K562 (cell line): Measurements from ENCODE around the gene HPD. TPM values are rescaled to one million over a fixed set of nuclear protein-coding genes. Genes with fewer than 3 reads are reported as not detected.

Experiments
- ARID1B ChIP-seq: fragments of 450-650 bp; IDR thresholded peaks from 2 replicates; pipeline ENCODE4 v1.6.1; 2016; ENCODE audit warnings: antibody characterized with exemption, mild to moderate bottlenecking, inconsistent platforms
- BACH1 ChIP-seq: fragments of 200-800 bp; sonication (Bioruptor generic); IDR thresholded peaks from 2 replicates; pipeline ENCODE4 v1.6.1; 2016; ENCODE audit warnings: missing genetic modification characterization, missing compliant biosample characterization
- GATA2 ChIP-seq: sonication (generic); formaldehyde crosslinking; IDR thresholded peaks from 2 replicates; pipeline ENCODE4 v1.4.0; 2020; ENCODE audit warnings: mild to moderate bottlenecking, missing genetic modification reagents
- NUFIP1 ChIP-seq: fragments of 450-650 bp; IDR thresholded peaks from 2 replicates; pipeline ENCODE4 v1.6.1; 2018; ENCODE audit not compliant: partially characterized antibody
- PPARD ChIP-seq: fragments of 250-450 bp; sonication (Bioruptor Pico); IDR thresholded peaks from 2 replicates; pipeline ENCODE4 v1.8.0; 2022; ENCODE audit warnings: inconsistent platforms, mild to moderate bottlenecking, moderate library complexity
- PTTG1 ChIP-seq: fragments of 450-650 bp; IDR thresholded peaks from 2 replicates; pipeline ENCODE4 v1.6.1; 2016; ENCODE audit warnings: low read depth, mild to moderate bottlenecking, missing genetic modification characterization, missing compliant biosample characterization
- RAD51 ChIP-seq: fragments of 450-650 bp; IDR thresholded peaks from 2 replicates; pipeline ENCODE4 v1.7.1; 2016; ENCODE audit warnings: low read depth, mild to moderate bottlenecking, borderline replicate concordance
- SMAD2 ChIP-seq: fragments of 150-350 bp; IDR thresholded peaks from 2 replicates; pipeline ENCODE4 v1.6.1; 2014; ENCODE audit warnings: low read depth, mild to moderate bottlenecking, low read length
- SP1 ChIP-seq: sonication (generic); formaldehyde crosslinking; IDR thresholded peaks from 2 replicates; pipeline ENCODE4 v1.8.1; 2022; ENCODE audit warnings: mild to moderate bottlenecking, missing genetic modification reagents
- SUPT5H ChIP-seq: fragments of 450-650 bp; IDR thresholded peaks from 2 replicates; pipeline ENCODE4 v1.6.1; 2016
- TBP ChIP-seq: optimal IDR thresholded peaks from 2 replicates; pipeline ENCODE3; 2011; ENCODE audit warnings: low read depth, low read length, improper control_type of control experiment
- YBX1 ChIP-seq: fragments of 450-650 bp; IDR thresholded peaks from 2 replicates; pipeline ENCODE4 v1.7.1; 2016; ENCODE audit warnings: mild to moderate bottlenecking
- ZNF347 ChIP-seq: fragments of 450-650 bp; formaldehyde crosslinking; IDR thresholded peaks from 2 replicates; pipeline ENCODE4 v1.4.0; 2020; ENCODE audit warnings: low read depth, mild to moderate bottlenecking, moderate library complexity
- ZNF41 ChIP-seq: fragments of 250-450 bp; sonication (Bioruptor Pico); conservative IDR thresholded peaks from 2 replicates; pipeline ENCODE4 v1.4.0; 2020; ENCODE audit warnings: mild to moderate bottlenecking
- ZNF431 ChIP-seq: sonication (generic); formaldehyde crosslinking; IDR thresholded peaks from 2 replicates; pipeline ENCODE4 v1.8.0; 2022; ENCODE audit warnings: mild to moderate bottlenecking, missing genetic modification reagents
- ZNF780A ChIP-seq: fragments of 250-450 bp; sonication (Bioruptor Pico); IDR thresholded peaks from 2 replicates; pipeline ENCODE4 v1.5.0; 2021; ENCODE audit warnings: mild to moderate bottlenecking
- polyA plus RNA-seq, 8 experiments: library from polyadenylated mRNA; depleted of rRNA in 4 of 8; stranded (reverse) in 5 of 8; unstranded in 3 of 8; fragments of >200 nt; fragmentation: Nextera tagmentation in 2 of 8; fragmentation: Illumina TruSeq in 1 of 8; extraction: Ambion mirVana in 2 of 8; extraction: Trizol in 1 of 8; gene quantifications; 2 replicates each; pipeline versions ENCODE4 v1.2.1 to v1.2.3, GENCODE V29; 2011 to 2014; ENCODE audit warnings: inconsistent platforms in 1 of 8, missing spikeins in 1 of 8
- total RNA-seq, 7 experiments: library from RNA; depleted of rRNA in 6 of 7; stranded (reverse); fragments of >200 nt in 6 of 7; fragmentation: Illumina TruSeq in 2 of 7; extraction: Trizol in 2 of 7; gene quantifications; 2 replicates each; pipeline versions ENCODE4 v1.2.1 to v1.2.3, GENCODE V29; 2011 to 2021; ENCODE audit warnings: low replicate concordance in 1 of 7
- TF ChIP-seq, protein P1 (sequence below): sonication (generic); formaldehyde crosslinking; IDR thresholded peaks from 2 replicates; pipeline ENCODE4 v1.8.1; 2023; ENCODE audit warnings: missing genetic modification reagents, mild to moderate bottlenecking, borderline replicate concordance
- TF ChIP-seq, protein P2 (sequence below): sonication (generic); formaldehyde crosslinking; IDR thresholded peaks from 2 replicates; pipeline ENCODE4 v1.8.1; 2023; ENCODE audit warnings: mild to moderate bottlenecking, missing genetic modification reagents
- TF ChIP-seq, protein P3 (sequence below): fragments of 450-650 bp; formaldehyde crosslinking; IDR thresholded peaks from 2 replicates; pipeline ENCODE4 v1.4.0; 2022; ENCODE audit warnings: mild to moderate bottlenecking, moderate library complexity
- TF ChIP-seq, protein P4 (sequence below): fragments of 450-650 bp; IDR thresholded peaks from 2 replicates; pipeline ENCODE4 v1.6.1; 2016; ENCODE audit warnings: borderline replicate concordance
- TF ChIP-seq, protein P5 (sequence below): sonication (generic); formaldehyde crosslinking; IDR thresholded peaks from 2 replicates; pipeline ENCODE4 v1.8.0; 2022; ENCODE audit warnings: mild to moderate bottlenecking, missing genetic modification reagents

Gene HPD
- total and polyA plus RNA-seq, 9 of the 15 experiments (the other 6 are each of a cell fraction or from before 2014, with no cell fraction given), result 0.06 to 0.29 (median 0.07) TPM; not detected in 4

DNA sequence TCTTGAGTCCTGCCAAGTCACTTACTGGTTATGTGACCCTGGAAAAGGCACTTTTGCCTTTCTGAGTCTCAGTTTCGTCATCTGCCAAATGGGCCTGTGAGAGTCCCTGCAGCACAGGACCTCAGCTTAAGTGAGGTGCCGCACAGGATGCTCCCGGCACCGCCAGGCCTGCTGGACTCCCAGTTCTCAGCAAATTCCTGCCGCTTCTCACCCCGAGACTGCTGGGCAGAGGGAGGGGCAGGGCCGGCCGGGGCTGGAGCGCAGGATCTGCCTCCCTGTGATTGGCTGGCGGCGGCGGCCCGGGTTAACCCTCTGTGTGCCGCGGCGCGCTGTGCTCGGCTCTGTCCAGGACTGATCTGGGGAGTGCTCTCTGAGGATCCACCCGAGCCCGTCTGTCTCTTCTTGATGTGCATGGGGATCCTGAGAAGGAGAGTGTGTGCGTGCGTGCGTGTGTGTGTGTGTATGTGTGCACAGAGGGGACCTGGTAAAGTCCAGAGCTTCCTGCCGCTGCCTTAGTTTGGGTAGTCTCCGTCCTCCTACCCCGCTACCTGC lies 46.3 kb downstream of the HPD start (continued):
- TF ChIP-seq, protein P1, sequence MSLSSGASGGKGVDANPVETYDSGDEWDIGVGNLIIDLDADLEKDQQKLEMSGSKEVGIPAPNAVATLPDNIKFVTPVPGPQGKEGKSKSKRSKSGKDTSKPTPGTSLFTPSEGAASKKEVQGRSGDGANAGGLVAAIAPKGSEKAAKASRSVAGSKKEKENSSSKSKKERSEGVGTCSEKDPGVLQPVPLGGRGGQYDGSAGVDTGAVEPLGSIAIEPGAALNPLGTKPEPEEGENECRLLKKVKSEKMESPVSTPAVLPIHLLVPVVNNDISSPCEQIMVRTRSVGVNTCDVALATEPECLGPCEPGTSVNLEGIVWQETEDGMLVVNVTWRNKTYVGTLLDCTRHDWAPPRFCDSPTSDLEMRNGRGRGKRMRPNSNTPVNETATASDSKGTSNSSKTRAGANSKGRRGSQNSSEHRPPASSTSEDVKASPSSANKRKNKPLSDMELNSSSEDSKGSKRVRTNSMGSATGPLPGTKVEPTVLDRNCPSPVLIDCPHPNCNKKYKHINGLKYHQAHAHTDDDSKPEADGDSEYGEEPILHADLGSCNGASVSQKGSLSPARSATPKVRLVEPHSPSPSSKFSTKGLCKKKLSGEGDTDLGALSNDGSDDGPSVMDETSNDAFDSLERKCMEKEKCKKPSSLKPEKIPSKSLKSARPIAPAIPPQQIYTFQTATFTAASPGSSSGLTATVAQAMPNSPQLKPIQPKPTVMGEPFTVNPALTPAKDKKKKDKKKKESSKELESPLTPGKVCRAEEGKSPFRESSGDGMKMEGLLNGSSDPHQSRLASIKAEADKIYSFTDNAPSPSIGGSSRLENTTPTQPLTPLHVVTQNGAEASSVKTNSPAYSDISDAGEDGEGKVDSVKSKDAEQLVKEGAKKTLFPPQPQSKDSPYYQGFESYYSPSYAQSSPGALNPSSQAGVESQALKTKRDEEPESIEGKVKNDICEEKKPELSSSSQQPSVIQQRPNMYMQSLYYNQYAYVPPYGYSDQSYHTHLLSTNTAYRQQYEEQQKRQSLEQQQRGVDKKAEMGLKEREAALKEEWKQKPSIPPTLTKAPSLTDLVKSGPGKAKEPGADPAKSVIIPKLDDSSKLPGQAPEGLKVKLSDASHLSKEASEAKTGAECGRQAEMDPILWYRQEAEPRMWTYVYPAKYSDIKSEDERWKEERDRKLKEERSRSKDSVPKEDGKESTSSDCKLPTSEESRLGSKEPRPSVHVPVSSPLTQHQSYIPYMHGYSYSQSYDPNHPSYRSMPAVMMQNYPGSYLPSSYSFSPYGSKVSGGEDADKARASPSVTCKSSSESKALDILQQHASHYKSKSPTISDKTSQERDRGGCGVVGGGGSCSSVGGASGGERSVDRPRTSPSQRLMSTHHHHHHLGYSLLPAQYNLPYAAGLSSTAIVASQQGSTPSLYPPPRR, result no peak
- TF ChIP-seq ZNF347 (CRISPR knock-in tag) (no peak), ZNF41 (CRISPR knock-in tag) (no peak), RAD51 (no peak), ARID1B (no peak), ZNF780A (no peak), ZNF431 (CRISPR knock-in tag) (no peak), TBP (no peak), GATA2 (CRISPR knock-in tag) (no peak), SMAD2 (no peak), SP1 (CRISPR knock-in tag) (peak; percentile 62; the same call in 1 of the 2 replicates), BACH1 (tag) (no peak), PTTG1 (no peak), YBX1 (no peak), NUFIP1 (no peak), PPARD (CRISPR knock-in tag) (no peak), SUPT5H (no peak)
- TF ChIP-seq, protein P2, sequence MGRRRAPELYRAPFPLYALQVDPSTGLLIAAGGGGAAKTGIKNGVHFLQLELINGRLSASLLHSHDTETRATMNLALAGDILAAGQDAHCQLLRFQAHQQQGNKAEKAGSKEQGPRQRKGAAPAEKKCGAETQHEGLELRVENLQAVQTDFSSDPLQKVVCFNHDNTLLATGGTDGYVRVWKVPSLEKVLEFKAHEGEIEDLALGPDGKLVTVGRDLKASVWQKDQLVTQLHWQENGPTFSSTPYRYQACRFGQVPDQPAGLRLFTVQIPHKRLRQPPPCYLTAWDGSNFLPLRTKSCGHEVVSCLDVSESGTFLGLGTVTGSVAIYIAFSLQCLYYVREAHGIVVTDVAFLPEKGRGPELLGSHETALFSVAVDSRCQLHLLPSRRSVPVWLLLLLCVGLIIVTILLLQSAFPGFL (CRISPR knock-in tag), result no peak
- TF ChIP-seq, protein P3, sequence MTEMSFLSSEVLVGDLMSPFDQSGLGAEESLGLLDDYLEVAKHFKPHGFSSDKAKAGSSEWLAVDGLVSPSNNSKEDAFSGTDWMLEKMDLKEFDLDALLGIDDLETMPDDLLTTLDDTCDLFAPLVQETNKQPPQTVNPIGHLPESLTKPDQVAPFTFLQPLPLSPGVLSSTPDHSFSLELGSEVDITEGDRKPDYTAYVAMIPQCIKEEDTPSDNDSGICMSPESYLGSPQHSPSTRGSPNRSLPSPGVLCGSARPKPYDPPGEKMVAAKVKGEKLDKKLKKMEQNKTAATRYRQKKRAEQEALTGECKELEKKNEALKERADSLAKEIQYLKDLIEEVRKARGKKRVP (CRISPR knock-in tag), result no peak
- TF ChIP-seq, protein P4, sequence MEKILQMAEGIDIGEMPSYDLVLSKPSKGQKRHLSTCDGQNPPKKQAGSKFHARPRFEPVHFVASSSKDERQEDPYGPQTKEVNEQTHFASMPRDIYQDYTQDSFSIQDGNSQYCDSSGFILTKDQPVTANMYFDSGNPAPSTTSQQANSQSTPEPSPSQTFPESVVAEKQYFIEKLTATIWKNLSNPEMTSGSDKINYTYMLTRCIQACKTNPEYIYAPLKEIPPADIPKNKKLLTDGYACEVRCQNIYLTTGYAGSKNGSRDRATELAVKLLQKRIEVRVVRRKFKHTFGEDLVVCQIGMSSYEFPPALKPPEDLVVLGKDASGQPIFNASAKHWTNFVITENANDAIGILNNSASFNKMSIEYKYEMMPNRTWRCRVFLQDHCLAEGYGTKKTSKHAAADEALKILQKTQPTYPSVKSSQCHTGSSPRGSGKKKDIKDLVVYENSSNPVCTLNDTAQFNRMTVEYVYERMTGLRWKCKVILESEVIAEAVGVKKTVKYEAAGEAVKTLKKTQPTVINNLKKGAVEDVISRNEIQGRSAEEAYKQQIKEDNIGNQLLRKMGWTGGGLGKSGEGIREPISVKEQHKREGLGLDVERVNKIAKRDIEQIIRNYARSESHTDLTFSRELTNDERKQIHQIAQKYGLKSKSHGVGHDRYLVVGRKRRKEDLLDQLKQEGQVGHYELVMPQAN, result peak; percentile 48; the same call in 1 of the 2 replicates
- TF ChIP-seq, protein P5, sequence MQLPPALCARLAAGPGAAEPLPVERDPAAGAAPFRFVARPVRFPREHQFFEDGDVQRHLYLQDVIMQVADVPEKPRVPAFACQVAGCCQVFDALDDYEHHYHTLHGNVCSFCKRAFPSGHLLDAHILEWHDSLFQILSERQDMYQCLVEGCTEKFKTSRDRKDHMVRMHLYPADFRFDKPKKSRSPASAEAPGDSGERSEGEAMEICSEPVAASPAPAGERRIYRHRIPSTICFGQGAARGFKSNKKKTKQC (CRISPR knock-in tag), result no peak
